ENCODE data around the gene SEC31A.
"Not testable (repeated sequence)": the region's sequence is repeated elsewhere in the genome, so short reads cannot be mapped to it uniquely, and the experiment has no call there.

The SEC31A gene

DNA sequence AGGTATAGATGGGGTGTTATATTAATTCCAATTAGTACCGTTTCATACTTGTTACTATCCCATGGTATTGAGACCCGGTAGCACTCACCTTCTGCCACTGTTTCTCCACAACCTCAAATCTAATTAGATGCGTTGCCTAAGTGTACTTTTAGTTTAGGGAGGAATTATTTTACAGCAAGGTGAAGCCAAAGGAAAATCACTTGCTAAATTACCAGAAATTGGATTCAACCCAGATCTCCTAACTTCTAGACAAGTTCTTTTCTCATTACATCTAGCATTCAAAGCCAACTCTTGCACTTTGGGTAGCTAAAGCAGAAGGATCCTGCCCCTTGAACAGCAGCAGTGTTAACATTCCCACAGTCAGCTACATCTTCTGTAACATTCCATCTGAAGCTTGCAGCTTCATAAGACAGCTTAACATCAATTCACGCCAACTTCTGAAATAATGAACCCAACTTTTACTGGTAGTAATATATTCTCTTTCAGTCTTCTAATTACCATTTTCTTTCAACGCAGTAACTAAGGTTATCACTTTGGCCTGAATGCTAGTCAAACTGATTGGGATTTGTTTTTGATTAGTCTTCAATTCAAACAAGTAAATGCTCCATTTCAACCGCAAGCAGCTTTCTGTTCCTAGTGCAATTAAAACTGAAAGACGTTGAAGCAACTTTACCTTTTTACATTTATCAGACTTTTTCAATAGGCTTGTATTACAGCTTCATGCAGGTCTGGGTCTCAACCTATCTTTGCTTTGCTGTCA is 934 bp upstream of the SEC31A start:
- DNase-seq: no peak

DNA sequence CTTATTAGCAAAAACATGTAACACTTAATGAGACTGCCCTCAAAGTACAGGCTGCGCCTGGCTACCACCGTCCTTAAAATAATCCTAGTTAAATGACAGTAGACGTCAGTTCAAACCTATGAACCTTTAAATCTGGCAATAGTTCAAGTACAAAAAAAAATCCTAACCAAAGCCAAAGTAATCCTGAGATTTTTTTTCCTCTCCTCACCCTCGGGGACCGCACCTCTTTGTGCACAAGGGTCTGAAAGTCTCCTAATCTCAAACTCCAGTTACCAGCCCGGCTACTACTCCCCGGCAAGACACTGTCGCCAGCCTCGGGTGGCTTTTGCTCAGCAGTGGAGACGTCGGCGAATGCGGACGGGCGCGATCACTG is 439 bp downstream of the SEC31A start:
- no peak for DNase-seq

DNA sequence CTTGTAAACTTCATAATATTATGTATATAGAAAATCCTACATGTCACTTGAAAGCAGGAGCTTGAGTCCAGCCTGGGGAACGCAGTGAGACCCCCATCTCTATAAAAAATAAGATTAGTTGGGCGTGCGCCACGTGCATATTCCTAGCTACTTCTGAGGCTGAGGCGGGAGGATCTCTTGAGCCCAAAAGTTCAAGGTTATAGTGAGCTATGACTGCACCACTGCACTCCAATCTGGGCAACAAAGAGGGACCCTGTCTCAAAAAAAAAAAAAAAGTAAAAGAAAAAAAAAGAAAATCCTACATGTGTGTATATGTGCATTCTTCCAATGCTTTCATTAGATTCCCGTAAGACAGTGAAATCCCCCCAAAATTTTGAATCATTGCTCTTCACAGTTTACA is 1.7 kb downstream of the SEC31A start:
- no peak for DNase-seq

DNA sequence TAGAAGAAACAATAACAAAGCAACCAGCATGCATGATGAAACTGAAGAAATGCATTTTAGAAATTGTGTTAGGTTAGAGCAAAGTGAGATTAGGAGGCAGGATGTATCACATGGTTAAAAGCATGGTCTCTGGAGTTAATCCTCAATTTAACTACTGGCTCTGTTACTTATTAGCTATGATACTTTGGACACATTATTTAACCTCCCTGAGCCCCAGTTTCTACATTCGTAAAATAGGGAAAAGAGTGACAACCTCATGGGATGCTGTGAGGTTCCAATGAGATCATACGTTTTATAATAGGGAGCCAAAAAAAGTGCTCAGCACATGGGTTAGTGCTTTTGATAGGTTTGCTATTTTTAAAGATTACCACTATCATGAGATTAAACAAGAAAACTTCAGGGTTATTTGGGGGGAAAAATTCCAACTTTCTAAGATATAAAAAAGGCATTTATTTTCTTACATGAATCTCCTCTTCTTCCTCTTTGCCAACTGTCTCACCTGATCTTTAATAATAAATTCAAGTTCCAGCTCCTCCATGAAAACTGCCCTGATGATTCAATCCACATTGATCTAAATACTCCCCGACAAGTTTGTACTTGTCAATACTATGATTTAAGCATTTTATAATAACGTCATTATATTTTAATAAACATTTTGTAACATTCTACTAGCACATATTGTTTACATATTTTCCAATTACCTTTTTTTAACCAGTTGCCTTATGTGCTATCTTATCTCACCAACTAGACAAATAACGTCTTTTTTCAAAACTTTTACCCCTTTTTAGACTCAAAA is 4.6 kb downstream of the SEC31A start:
- DNase-seq: no peak

DNA sequence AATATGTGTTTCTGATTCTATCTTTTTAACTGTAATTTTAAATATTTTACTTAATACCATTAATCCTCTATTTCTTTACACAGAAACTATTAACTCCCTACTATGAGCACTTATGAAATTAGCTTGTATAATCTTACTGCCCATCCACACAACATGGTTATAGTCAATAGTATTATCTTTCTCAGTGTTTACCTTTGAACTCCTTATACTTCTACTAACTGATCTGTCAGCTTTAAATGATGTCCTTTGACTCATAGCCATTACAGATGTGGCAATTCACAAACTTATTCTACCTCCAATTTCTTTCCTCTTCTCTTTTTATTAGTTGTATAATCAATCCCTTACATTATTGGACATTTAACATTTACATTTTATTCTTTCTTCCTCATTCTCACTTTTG is 5.5 kb downstream of the SEC31A start:
- no peak for DNase-seq

DNA sequence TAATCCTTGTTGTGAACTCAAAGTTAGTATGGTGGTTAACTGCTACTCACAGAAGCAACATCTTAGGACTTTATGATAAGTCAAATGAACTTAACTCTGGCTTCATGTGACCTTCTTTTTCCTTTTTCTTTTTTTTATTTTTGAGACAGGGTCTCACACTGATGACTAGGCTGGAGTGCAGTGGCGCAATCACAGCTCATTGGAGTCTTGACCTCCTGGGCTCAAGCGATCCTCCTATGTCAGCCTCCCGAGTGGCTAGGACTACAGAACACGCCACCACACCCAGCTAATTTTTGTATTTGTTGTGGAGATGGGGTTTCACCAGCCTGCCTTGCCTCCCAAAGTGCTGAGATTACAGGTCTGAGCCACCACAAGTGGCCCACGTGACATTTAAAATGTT is 22.4 kb downstream of the SEC31A start:
- DNase-seq: no peak

DNA sequence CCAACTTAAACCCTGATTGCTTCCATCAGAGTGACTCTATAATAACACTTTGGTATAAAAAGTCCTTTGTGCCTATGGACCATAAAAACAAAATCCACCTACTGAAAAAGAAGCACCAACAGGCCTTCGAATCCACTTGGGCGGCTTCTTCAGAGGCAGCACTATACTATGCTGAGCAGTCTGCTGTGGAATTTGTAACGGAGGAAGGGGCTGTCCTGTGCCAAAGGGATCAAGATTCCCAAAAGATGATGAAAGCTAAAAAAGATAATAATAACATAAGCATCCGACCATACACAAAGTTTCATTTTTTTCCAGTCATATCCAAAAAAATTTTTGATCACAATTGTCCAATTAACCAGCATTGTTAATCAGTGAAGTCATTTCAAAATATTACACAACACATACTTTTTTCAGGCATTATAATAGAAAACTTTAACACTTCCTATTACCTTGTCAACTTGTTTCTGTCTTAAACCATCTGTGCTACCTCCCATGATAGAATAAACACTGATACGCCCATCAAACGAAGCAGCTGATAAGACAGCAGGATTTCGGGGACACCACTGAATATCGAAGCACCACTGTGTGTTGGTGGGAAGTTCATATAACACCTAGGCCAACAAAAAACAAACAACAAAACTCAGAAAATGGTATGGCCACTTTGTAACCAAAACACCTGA is 24.1 kb downstream of the SEC31A start:
- DNase-seq: no peak

DNA sequence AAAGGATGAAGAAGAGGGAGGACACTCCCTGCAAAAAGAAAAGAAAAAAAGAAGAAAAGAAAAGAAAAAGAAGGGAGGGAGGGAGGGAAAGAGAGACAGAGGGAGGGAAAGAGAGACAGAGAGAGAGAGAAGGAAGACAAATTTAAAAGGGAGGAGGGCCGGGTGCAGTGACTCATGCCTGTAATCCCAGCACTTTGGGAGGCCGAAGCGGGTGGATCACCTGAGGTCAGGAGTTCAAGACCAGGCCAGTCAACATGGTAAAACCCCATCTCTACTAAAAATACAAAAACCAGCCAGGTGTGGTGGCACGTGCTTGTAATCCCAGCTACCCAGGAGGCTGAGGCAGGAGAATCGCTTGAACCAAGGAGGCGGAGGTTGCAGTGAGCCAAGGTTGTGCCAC is 24.9 kb downstream of the SEC31A start:
- DNase-seq: not testable (repeated sequence)

DNA sequence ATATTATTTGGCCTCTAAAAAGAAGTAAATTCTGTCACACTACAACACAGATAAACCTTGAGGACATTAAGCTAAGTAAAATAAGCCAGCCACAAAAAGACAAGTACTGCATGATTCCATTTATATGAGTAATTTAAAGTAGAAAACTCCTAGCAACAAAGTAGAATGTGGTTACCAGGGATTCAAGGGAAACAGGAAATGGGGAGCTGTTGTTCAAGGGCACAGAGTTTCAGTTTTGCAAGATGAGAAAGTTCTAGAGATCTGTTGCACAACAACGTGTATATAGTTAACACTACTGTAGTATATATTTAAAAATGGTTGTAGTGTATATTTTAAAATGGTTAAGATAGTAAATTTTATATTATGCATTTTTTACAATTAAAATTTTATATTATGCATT is 25.4 kb downstream of the SEC31A start:
- DNase-seq: no peak

DNA sequence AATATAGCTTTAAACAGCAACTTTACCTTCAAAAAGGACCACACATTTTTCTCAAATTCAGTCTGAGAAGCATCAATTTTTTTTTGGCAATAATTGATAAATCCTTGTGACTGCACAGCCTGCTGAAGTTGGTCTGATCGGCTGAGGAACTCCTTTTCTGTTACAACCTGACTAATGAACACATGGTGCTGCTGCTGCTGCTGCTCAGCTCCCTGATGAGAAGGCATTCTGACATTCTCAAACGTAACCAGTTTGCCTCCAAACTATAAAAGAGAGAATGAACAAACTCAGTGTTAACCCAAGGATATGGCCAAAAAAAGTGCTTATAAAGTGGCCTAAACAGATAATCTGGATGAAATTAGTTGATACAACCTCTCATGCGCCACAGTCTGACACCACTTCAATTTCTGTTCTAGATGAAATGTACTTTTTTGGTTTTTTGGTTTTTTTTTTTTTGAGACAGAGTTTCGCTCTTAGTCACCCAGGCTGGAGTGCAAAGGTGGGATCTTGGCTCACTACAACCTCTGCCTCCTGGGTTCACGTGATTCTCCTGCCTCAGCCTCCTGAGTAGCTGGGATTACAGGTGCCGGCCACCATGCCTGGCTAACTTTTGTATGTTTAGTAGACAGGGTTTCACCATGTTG is 26.5 kb downstream of the SEC31A start:
- DNase-seq: no peak

DNA sequence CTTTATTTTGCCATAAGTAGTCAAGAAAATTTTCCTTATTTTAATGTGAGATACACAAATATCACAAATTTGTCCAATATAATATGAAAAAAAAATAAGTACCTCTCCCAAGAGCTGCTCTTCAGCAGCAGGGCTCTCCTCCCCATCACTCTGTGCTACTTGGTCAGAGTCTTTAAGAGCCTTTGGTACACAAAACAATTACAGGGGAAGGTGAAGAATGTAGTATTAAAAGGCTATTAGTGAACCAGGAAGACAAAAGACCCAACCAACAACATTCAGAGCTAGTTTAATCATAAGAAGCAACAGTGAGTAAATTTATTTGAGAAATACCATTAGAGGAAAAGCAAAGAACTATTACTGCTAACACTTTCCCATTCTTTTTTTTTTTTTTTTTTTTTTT is 29.4 kb downstream of the SEC31A start:
- DNase-seq: no peak

DNA sequence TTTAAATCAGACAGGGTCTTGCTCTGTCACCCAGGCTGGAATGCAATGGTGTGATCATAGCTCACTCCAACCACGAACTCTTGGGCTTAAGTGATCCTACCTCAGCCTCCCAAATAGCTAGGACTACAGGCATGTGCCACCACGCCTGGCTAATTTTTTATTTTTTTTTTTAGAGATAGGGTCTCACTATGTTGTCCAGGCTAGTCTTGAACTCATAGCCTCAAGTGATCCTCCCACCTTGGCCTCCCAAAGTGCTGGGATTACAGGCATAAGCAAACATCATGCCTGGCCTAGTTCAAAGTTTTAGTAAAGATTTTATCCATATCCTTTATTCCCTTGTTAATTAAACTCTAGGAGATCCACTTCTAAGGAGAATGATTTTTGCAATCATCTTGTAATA is 30.5 kb downstream of the SEC31A start:
- not testable (repeated sequence) for DNase-seq

DNA sequence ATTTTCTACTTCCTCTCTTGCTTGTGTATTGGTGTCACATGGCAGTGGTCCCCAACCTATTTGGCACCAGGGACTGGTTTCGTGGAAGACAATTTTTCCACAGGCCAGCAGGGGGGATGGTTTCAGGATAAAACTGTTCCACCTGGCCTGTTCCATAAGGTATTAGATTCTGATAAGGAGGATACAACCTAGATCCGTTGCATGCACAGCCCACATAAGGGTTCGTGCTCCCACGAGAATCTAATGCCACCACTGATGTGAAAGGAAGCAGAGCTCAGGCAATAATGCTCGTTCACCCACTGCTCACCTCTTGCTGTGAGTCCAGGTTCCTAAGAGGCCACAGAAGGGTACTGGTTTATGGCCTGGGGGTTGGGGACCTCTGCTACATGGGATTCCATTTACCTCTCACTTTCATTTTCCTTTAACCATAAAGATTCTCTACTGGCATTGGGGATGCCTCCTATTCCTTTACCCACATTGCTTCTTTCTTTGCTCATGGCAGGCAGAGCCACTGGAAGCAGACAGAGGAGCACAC is 38.1 kb downstream of the SEC31A start:
- no peak for DNase-seq

DNA sequence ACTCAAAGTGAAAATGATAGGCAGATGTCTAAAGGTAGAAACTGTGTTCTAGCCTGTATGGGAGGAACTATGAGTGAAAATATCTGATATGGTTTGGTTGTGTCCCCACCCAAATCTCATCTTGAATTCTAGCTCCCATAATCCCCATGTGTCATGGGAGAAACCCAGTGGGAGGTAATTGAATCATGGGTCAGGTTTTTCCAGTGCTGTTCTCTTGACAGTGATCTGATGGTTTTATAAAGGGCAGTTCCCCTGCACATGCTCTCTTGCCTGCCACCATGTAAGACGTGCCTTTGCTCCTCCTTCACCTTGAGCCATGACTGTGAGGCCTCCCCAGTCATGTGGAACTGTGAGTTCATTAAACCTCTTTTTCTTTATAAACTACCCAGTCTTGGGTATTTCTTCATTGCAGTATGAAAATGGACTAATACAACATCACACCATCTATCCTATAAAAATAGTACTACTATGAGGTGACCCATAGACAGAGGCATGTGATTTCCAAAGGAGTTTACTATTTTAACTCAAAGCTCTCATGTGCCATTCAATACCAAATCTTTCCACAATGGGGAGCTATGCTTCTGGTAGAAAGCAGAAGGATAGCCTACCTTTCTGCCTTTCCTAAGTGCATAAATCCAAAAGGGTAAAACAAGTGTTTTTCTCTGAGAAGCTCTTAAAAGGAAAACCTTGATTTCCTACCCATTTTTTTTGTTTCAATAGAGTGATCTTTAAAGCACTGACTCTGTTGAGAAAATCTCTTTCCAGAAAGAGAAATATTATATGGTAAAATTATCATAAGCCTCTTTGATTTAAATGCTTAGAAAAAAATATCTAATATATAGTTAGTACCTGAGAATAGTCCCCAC is 38.8 kb downstream of the SEC31A start:
- no peak for DNase-seq

DNA sequence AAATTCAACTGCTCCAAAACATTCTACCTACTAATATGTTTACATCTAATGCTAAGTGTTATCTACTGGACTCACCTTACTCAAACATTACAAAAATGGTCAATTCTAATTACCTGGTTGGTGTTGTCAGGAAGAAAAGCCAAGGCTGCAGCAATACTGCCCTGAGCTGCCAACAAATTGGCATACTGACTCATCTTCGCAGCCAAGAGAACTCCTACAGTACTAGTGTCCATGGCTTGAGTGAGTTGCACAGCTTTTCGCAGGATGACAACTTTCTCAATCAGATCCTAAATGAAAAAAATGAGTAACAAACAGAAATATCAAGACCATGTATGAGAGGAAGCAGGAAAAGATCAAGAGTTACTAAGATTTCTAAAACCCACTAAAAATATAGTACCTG is 39.6 kb downstream of the SEC31A start:
- no peak for DNase-seq

DNA sequence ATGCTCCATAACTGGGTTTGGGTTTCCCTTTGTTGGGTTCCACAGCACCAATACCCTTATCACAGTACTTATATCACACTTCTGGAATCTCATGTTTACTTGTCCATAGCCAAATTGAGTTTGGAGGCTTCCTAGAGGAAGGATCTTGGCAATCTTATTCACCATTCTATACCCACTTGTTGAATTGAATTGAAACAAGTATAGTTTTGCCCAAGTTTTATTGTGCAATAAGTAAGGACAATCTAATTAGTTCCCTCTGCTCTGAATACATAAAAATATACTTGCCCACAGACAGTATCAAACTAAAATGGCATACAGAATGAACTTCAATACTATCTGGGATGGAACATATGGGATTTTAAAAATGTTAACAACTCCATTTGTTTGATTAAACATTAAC is 40.3 kb downstream of the SEC31A start:
- no peak for DNase-seq

DNA sequence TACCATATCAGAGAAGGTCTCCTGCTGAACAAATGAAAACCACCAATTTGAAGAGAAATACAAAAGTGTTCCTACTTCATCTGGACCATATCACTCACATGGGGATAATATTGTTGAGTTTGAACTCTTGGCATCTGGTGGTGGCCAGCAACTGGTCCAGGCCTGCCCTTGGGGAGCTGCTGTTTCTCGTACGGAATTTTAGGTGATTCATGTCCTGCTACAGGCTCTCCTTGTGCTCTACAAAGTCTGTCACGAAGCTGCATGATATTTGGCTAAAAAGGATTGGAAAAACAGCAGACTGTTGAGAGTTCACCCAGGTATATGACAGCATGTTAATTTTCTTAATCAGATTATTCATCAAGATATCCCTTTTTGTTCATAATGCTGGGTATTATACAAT is 42.2 kb downstream of the SEC31A start:
- DNase-seq: no peak

DNA sequence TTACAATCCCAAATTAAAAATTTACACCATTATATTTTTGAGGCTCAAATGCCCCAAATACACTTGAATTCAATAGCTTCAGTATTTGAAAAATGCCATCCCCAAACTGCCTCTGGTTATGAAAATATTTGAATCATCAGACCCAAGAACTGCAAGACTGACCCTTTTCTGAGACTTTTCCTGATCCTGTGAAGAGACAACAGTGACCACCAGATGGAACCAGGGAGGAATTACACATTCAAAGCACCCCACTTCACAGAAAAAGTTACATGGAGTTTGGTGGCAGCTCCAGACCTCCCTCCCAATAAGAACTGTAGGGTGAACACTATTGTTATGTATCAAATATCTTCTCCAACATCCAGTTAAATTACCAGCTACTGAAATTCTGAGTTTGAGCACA is 48.4 kb downstream of the SEC31A start:
- no peak for DNase-seq

DNA sequence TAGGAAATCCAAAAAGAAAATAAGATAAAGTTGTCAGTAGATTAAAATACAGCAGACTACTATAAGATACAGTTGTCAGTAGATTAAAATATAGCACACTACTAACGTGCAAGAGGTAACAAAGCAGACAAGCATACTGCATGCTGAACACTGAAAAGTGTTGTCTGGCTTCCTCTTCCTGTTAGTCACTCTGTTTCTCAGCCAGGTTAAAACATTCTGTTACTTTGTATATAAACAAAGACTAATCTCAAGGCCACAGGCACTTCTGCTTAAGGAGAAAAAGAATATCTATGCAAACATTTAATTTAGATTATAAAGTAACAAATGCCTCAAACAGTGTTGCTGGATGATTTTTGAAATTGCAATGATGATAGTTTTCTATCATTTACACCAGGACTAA is 51.3 kb downstream of the SEC31A start:
- no peak for DNase-seq

DNA sequence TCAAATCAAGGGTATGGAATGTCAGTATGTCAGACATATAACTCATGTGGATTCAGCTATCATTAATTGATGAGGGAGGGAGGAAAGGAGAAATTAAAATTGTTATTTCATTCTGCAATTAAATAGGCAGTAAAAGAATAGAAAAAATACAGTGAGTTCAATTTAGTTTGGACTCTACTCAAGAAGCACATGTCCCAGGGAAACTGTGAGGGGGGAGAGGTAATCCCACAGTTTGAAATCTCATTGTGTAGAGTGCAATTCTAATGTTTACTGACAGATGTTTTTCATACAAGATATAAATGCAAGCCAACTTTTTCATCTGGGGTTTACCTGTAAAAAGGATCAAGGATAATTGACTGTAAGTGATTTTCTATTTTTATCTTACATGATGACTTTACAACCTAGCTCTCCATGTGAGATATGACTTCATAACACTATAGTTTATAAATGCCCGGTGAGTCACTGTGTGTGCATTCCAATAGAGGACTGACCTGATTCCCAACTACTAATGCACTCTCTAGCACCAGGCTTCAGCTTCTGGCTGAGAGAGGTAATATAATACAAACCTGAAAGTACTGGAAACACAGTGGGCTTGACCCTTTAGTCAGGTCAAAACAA is 57.1 kb downstream of the SEC31A start:
- DNase-seq: no peak

DNA sequence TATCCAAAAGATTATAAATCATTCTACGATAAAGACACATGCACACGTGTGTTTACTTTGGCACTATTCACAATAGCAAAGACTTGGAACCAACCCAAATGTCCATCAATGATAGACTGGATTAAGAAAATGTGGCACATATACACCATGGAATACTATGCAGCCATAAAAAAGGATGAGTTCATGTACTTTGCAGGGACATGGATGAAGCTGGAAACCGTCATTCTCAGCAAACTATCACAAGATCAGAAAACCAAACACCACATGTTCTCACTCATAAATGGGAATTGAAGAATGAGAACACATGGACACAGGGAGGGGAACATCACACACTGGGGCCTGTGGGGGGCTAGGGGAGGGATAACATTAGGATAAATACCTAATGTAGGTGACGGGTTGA is 57.9 kb downstream of the SEC31A start:
- not testable (repeated sequence) for DNase-seq

DNA sequence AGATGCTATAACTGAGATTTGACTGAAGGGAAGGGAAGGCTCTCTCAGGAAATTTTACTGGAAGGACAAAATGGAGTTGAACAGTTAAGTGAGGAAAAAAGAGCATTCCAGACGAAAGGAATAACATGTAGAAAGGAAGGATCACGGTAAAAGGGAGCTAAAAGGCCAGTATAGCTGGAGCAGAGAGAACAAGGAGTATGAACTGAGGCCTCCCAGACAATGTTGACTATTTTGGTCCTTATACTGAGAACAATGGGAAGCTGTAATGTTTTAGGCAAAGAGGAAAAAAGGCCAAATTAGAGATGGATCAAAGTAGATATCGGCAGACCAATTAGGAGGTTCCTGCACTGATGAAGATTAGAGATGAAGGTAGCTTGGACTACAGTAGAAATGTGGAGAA is 65.5 kb downstream of the SEC31A start:
- no peak for DNase-seq
